ENCODE data around the gene GPAM. TPM values are rescaled to one million over a fixed set of nuclear protein-coding genes. Genes with fewer than 3 reads are reported as not detected.

GPAM gene
- total RNA-seq, 4 donors from 2014 or later: 2.4 to 4.4 (median 4.1) TPM

DNA sequence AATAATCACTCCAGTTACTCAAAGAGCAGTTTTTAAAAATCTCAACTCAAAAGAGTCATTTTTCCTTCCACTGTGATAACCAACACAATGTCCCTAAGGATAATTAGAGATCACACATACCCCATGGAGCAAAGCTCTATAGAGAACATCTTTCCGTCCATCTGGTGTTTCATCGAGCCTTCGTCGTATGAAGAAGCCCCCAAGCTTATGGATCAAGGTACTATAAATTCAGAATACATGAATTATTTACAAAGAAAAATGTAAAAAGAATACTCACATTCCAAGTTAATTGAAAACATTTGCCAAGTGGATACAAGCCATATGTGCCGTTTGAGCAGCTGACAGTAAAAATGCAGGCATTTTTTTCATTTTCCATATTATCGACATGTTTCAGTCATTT is 14.8 kb downstream of the GPAM start:
- no peaks in the 10 kb centered on the region for H3K4me1 ChIP-seq
- DNase-seq: no peak
- TF ChIP-seq POLR2A (IDR thresholded peaks at IDR 0.05) (no peak), CTCF (IDR thresholded peaks at IDR 0.05) (no peak)
- H3K27me3 ChIP-seq: no peaks in the 10 kb centered on the region
- intact Hi-C loops (cut with DNase I): no loop called here
- peaks cover 0 to 100% (median 0%) of the 10 kb centered on the region in 3 donors for H3K36me3 ChIP-seq
- no peaks in the 10 kb centered on the region for H3K9me3 ChIP-seq
- 87 to 90% methylated on average over 6 of the region's 6 CpGs for WGBS, 2 donors
- H3K4me3 ChIP-seq: no peak overlapping the region
- H3K27ac ChIP-seq: no peak overlapping the region

DNA sequence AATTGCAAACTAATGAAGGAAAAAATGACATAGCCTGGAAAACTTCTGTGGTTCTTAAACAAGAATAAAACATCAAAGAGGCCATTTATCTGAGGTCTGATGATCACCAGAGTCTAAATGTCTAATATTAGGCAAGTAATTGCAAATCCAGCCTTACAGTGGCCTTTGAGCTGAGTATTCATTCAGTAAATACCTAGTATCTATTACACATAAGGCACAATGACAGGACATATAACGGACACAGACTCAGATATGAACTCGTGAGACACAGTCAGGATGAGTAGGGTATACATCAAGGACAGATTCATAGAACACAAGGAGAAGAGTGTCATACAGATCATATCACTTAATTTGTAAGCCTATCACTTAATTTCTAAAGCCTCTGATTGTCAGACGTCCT is 16.8 kb downstream of the GPAM start:
- Histone ChIP-seq H3K27ac (no peak overlapping the region), H3K4me3 (no peak overlapping the region), H3K27me3 (no peaks in the 10 kb centered on the region), H3K9me3 (no peaks in the 10 kb centered on the region), H3K36me3 (peaks cover 0 to 99% (median 0%) of the 10 kb centered on the region in 3 donors), H3K4me1 (no peaks in the 10 kb centered on the region)
- DNase-seq: no peak
- WGBS, 2 donors: 79 to 85% methylated on average over 3 of the region's 3 CpGs
- TF ChIP-seq POLR2A (IDR thresholded peaks at IDR 0.05) (no peak), CTCF (IDR thresholded peaks at IDR 0.05) (no peak)
- intact Hi-C loops (cut with DNase I): no loop called here

DNA sequence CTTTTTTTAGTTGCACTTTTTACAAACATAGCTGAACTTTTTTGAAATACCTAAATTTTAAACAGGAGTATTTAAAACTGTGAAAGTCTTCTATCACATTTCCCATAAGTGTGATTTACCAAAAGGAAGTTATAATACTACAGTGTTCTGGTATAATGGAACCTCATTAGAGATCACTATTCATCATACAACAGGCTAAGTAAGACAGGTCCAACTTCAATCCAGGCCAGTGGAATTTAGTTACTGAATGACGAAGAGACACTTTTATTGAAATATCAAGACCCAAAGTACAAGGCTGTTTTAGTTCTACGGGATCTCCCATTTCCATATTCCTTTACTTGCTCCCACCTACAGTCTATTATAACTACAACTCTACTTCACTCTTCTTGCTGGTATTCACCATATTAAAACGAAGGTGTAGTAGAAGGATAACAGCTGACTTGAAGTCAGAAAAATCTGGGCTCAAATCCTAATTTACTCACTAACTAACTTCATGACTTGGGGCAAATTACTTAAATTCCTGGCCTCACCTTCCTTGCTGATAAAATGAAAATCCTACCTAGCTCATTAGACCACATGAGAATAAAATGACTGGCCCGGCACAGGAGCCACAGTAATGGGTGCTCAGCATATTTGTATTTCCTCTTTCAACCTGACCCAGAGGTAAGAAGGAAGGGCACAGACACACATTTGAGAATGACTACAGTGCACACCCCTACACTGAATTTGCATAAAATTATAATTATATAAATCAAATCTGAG is 21.6 kb downstream of the GPAM start:
- 70% methylated on average over 4 of the region's 4 CpGs for WGBS, 2 donors
- no peaks in the 10 kb centered on the region for H3K9me3 ChIP-seq
- no peak overlapping the region for H3K27ac ChIP-seq
- no peak for DNase-seq
- H3K27me3 ChIP-seq: no peaks in the 10 kb centered on the region
- intact Hi-C loops (cut with DNase I): no loop called here
- H3K4me3 ChIP-seq: no peak overlapping the region
- TF ChIP-seq CTCF (IDR thresholded peaks at IDR 0.05) (no peak), POLR2A (IDR thresholded peaks at IDR 0.05) (no peak)
- H3K36me3 ChIP-seq: peaks cover 6 to 99% (median 8%) of the 10 kb centered on the region in 3 donors
- no peaks in the 10 kb centered on the region for H3K4me1 ChIP-seq

- intact Hi-C loops (cut with DNase I): no loop called here
- Histone ChIP-seq H3K27ac (no peak overlapping the region), H3K27me3 (no peaks in the 10 kb centered on the region), H3K4me1 (no peaks in the 10 kb centered on the region), H3K36me3 (peaks cover 6 to 99% (median 8%) of the 10 kb centered on the region in 3 donors), H3K9me3 (no peaks in the 10 kb centered on the region), H3K4me3 (no peak overlapping the region)
- TF ChIP-seq CTCF (IDR thresholded peaks at IDR 0.05) (no peak), POLR2A (IDR thresholded peaks at IDR 0.05) (no peak)
- WGBS, 2 donors: 90 to 96% methylated on average over 3 of the region's 3 CpGs
- no peak for DNase-seq
These were observed 22.7 kb downstream of the GPAM start for GRCh38 chr10:112160834-112161233.

DNA sequence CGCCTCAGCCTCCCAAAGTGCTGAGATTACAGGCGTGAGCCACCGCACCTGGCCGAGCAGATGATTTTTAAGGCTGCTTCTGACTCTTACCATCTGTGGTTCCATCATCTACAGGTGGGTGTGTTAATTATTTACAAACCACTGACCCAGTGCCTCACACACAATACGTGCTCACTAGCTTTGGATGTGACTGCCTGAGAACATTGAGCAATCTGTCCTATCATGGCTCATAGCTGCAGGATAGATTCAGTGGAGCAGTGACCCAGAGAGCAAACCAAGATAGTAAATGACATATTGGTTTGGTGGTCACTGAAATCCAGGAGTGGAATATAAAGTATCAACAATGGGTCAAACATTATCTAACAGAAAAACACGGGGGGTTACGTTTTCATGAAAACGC is 24.1 kb downstream of the GPAM start:
- H3K4me1 ChIP-seq: no peaks in the 10 kb centered on the region
- H3K27ac ChIP-seq: no peak overlapping the region
- H3K36me3 ChIP-seq: peaks cover 6 to 99% (median 8%) of the 10 kb centered on the region in 3 donors
- no peak for DNase-seq
- no peak overlapping the region for H3K4me3 ChIP-seq
- 98 to 99% methylated on average over 8 of the region's 8 CpGs for WGBS, 2 donors
- intact Hi-C loops (cut with DNase I): no loop called here
- TF ChIP-seq CTCF (IDR thresholded peaks at IDR 0.05) (no peak), POLR2A (IDR thresholded peaks at IDR 0.05) (no peak)
- no peaks in the 10 kb centered on the region for H3K27me3 ChIP-seq
- no peaks in the 10 kb centered on the region for H3K9me3 ChIP-seq

Measured in esophagus squamous epithelium (tissue), 5 donors.